CD14-positive monocyte (primary cell): ENCODE results near the gene CACNA1E. TPM values are rescaled to one million over a fixed set of nuclear protein-coding genes. Genes with fewer than 3 reads are reported as not detected.

Experiments used
- DNase-seq, 3 donors: peaks; one replicate each; pipeline ENCODE4 v3.0.0-alpha.2; 2011 to 2022
- H2AFZ ChIP-seq: 2 replicates; pipeline ENCODE4 v1.6.0; 2012; ENCODE audit warnings: mild to moderate bottlenecking, low read depth, low read length, inconsistent platforms; ENCODE audit not compliant: insufficient read depth, poor library complexity, severe bottlenecking
- H3K27ac ChIP-seq, 2 donors: 1 replicate in 1 of 2; 2 replicates in 1 of 2; pipeline ENCODE4 v1.5.1; 2012 to 2013; ENCODE audit warnings: low read length in 2 of 2, control low read depth in 1 of 2, inconsistent platforms in 1 of 2, low read depth in 1 of 2, mild to moderate bottlenecking in 1 of 2
- H3K27me3 ChIP-seq, 2 donors: one replicate each; pipeline versions ENCODE4 v1.6.0 to v1.6.1; 2011 to 2013; ENCODE audit warnings: low read length in 2 of 2; ENCODE audit not compliant: control insufficient read depth in 2 of 2, insufficient read depth in 2 of 2
- H3K36me3 ChIP-seq, 2 donors: replicated peaks in 1 of 2; 1 replicate in 1 of 2; 2 replicates in 1 of 2; pipeline versions ENCODE4 v1.5.1 to v1.6.1; 2012 to 2013; ENCODE audit warnings: low read length in 2 of 2, control low read depth in 1 of 2, inconsistent platforms in 1 of 2, mild to moderate bottlenecking in 1 of 2; ENCODE audit not compliant: insufficient read depth in 2 of 2, control insufficient read depth in 1 of 2
- H3K4me1 ChIP-seq, 2 donors: 1 replicate in 1 of 2; 2 replicates in 1 of 2; pipeline versions ENCODE4 v1.5.1 to v1.6.1; 2012 to 2013; ENCODE audit warnings: low read length in 2 of 2, control low read depth in 1 of 2, inconsistent platforms in 1 of 2, mild to moderate bottlenecking in 1 of 2, moderate library complexity in 1 of 2; ENCODE audit not compliant: insufficient read depth in 2 of 2, control insufficient read depth in 1 of 2
- H3K4me2 ChIP-seq: replicated peaks from 2 replicates; pipeline ENCODE3; 2012; ENCODE audit warnings: low read length, moderate library complexity, mild to moderate bottlenecking; ENCODE audit not compliant: poor library complexity, severe bottlenecking; ENCODE audit errors: extremely low read depth
- H3K4me3 ChIP-seq, 3 experiments: fragments of 200-600 bp in 1 of 3; sonication (generic) in 1 of 3; replicated peaks in 1 of 3; 1 replicate in 2 of 3; 2 replicates in 1 of 3; pipeline ENCODE4 v1.5.1; 2011 to 2013; ENCODE audit warnings: low read length in 3 of 3, mild to moderate bottlenecking in 3 of 3, control low read depth in 2 of 3, low read depth in 2 of 3, inconsistent platforms in 1 of 3, moderate library complexity in 1 of 3
- H3K79me2 ChIP-seq: 2 replicates; pipeline ENCODE4 v1.6.0; 2012; ENCODE audit warnings: mild to moderate bottlenecking, control low read depth, inconsistent platforms, low read length, moderate library complexity; ENCODE audit not compliant: insufficient read depth
- H3K9ac ChIP-seq: 2 replicates; pipeline ENCODE4 v1.6.0; 2017; ENCODE audit warnings: low read length, mild to moderate bottlenecking; ENCODE audit not compliant: insufficient read depth, poor library complexity, severe bottlenecking
- H3K9me3 ChIP-seq, 2 donors: replicated peaks in 1 of 2; 1 replicate in 1 of 2; 2 replicates in 1 of 2; pipeline versions ENCODE4 v1.5.1 to v1.6.1; 2012 to 2013; ENCODE audit warnings: low read length in 2 of 2, control low read depth in 1 of 2; ENCODE audit not compliant: control insufficient read depth in 1 of 2, insufficient read depth in 1 of 2
- H4K20me1 ChIP-seq: 2 replicates; pipeline ENCODE4 v1.6.0; 2012; ENCODE audit warnings: mild to moderate bottlenecking, low read length, control low read depth, moderate library complexity; ENCODE audit not compliant: insufficient read depth
- H3K27ac Mint-ChIP-seq, 7 donors: one replicate each; pipeline ENCODE4 v1.8.0; 2020; ENCODE audit warnings: mild to moderate bottlenecking in 7 of 7, mixed read lengths in 7 of 7, moderate library complexity in 6 of 7, inconsistent platforms in 2 of 7
- H3K27me3 Mint-ChIP-seq, 3 donors: one replicate each; pipeline ENCODE4 v1.8.0; 2021 to 2022; ENCODE audit warnings: low read depth in 3 of 3, mild to moderate bottlenecking in 3 of 3, mixed read lengths in 3 of 3, moderate library complexity in 3 of 3, inconsistent platforms in 1 of 3
- H3K36me3 Mint-ChIP-seq, 2 donors: one replicate each; pipeline ENCODE4 v1.8.0; 2020; ENCODE audit warnings: mixed read lengths in 2 of 2, inconsistent platforms in 1 of 2, mild to moderate bottlenecking in 1 of 2
- H3K4me1 Mint-ChIP-seq: one replicate; pipeline ENCODE4 v1.8.0; 2020; ENCODE audit warnings: mild to moderate bottlenecking, mixed read lengths
- H3K4me3 Mint-ChIP-seq, 2 donors: one replicate each; pipeline ENCODE4 v1.8.0; 2020; ENCODE audit warnings: mild to moderate bottlenecking in 2 of 2, mixed read lengths in 2 of 2, moderate library complexity in 1 of 2
- H3K9me3 Mint-ChIP-seq, 7 donors: one replicate each; pipeline ENCODE4 v1.8.0; 2020 to 2022; ENCODE audit warnings: mixed read lengths in 7 of 7, mild to moderate bottlenecking in 6 of 7, moderate library complexity in 6 of 7, inconsistent platforms in 2 of 7
- CTCF ChIP-seq: fragments of 200-600 bp; IDR thresholded peaks from one replicate; pipeline ENCODE4 v1.8.0; 2022; ENCODE audit warnings: antibody characterized with exemption, mild to moderate bottlenecking
- WGBS: methylation state at CpG from one replicate; pipeline ENCODE4 v1.1.5; 2013; ENCODE audit warnings: missing lambda C conversion rate; ENCODE audit not compliant: insufficient coverage; 5-methylcytosine and 5-hydroxymethylcytosine counted together
- intact Hi-C, 2 donors: fragments of 100-400 bp; cut with micrococcal nuclease; formaldehyde crosslinking; loops; one replicate each; pipeline versions ENCODE4 v1.15.0 to v1.15.1; 2023
- polyA plus RNA-seq, 3 donors: library from polyadenylated mRNA; depleted of rRNA in 1 of 3; unstranded in 2 of 3; stranded (reverse) in 1 of 3; fragments of 300-500 nt in 2 of 3; fragments of >200 nt in 1 of 3; fragmentation: Illumina TruSeq in 2 of 3; gene quantifications; 1 replicate in 2 of 3; 2 replicates in 1 of 3; pipeline ENCODE4 v1.2.3, GENCODE V29; 2012 to 2021

The CACNA1E gene
- polyA plus RNA-seq, 3 donors = 0.04 TPM; not detected in 2

GRCh38 chr1:181442181-181442525, 41.2 kb upstream of the CACNA1E start:
- TF ChIP-seq CTCF = no peak
- H3K27me3 Mint-ChIP-seq = peaks cover 4 to 8% (median 4%) of the 10 kb centered on the region in 3 donors
- intact Hi-C loops = no loop called here
- H3K9me3 Mint-ChIP-seq = peaks cover 0 to 2% (median 0%) of the 10 kb centered on the region in 7 donors
- H2AFZ ChIP-seq = no peak overlapping the region
- H3K36me3 ChIP-seq = no peaks in the 10 kb centered on the region
- H3K4me2 ChIP-seq = no peak overlapping the region
- no peaks in the 10 kb centered on the region for H3K4me1 Mint-ChIP-seq
- DNase-seq = no peak
- no peaks in the 10 kb centered on the region for H3K9me3 ChIP-seq
- H3K27me3 ChIP-seq = no peaks in the 10 kb centered on the region
- no peak overlapping the region for H3K9ac ChIP-seq
- H3K36me3 Mint-ChIP-seq = no peaks in the 10 kb centered on the region
- H3K27ac ChIP-seq = no peak overlapping the region
- H3K27ac Mint-ChIP-seq = no peak overlapping the region
- H3K79me2 ChIP-seq = no peaks in the 10 kb centered on the region
- H3K4me1 ChIP-seq = no peaks in the 10 kb centered on the region
- no peak overlapping the region for H3K4me3 ChIP-seq
- no peak overlapping the region for H3K4me3 Mint-ChIP-seq
- no peaks in the 10 kb centered on the region for H4K20me1 ChIP-seq

- no peak overlapping the region for H3K27ac Mint-ChIP-seq
- Histone ChIP-seq H3K4me3 (no peak overlapping the region), H3K27ac (no peak overlapping the region), H4K20me1 (no peaks in the 10 kb centered on the region), H3K4me2 (no peak overlapping the region), H3K36me3 (no peaks in the 10 kb centered on the region), H3K9ac (no peak overlapping the region), H3K79me2 (no peaks in the 10 kb centered on the region), H3K9me3 (no peaks in the 10 kb centered on the region), H3K4me1 (no peaks in the 10 kb centered on the region), H2AFZ (no peak overlapping the region), H3K27me3 (no peaks in the 10 kb centered on the region)
- no peak for DNase-seq
- no peak overlapping the region for H3K4me3 Mint-ChIP-seq
- H3K4me1 Mint-ChIP-seq = no peaks in the 10 kb centered on the region
- intact Hi-C loops = no loop called here
- no CpG with 5 or more reads among the region's 3 CpGs for WGBS
- peaks cover 1 to 8% (median 2%) of the 10 kb centered on the region in 3 donors for H3K27me3 Mint-ChIP-seq
- peaks cover 0 to 3% (median 0%) of the 10 kb centered on the region in 7 donors for H3K9me3 Mint-ChIP-seq
- H3K36me3 Mint-ChIP-seq = no peaks in the 10 kb centered on the region
- no peak for TF ChIP-seq CTCF
These were observed 40.0 kb upstream of the CACNA1E start for GRCh38 chr1:181443231-181443853.
